GM12891 (cell line): ENCODE measurements around the gene COX6B2.

Experiments
- DNase-seq: peaks from one replicate; pipeline ENCODE4 v3.0.0; 2011; ENCODE audit warnings: low spot score; ENCODE audit not compliant: insufficient read length
- FAIRE-seq: peaks from 2 replicates; lab custom pipeline; 2011; peaks lifted over from hg19 to GRCh38; lab: Jason Lieb, UNC
- PAX5 ChIP-seq: IDR thresholded peaks from 2 replicates; pipeline ENCODE4 v1.6.1; 2011; ENCODE audit warnings: low read length, moderate library complexity, mild to moderate bottlenecking; ENCODE audit not compliant: insufficient read depth, severe bottlenecking
- POLR2A ChIP-seq: IDR thresholded peaks from 2 replicates; pipeline ENCODE4 v1.6.1; 2011; ENCODE audit warnings: low read depth, low read length, control low read depth
- POLR2AphosphoS5 ChIP-seq: IDR thresholded peaks from 2 replicates; pipeline ENCODE4 v1.6.1; 2011; ENCODE audit warnings: low read depth, low read length, control low read depth
- POU2F2 ChIP-seq: IDR thresholded peaks from 2 replicates; pipeline ENCODE4 v1.6.1; 2011; ENCODE audit warnings: low read depth, mild to moderate bottlenecking, control low read depth, low read length, moderate library complexity
- SPI1 ChIP-seq: IDR thresholded peaks from 2 replicates; pipeline ENCODE4 v1.6.1; 2011; ENCODE audit warnings: low read depth, low read length, control low read depth
- TAF1 ChIP-seq: IDR thresholded peaks from 2 replicates; pipeline ENCODE4 v1.6.1; 2011; ENCODE audit warnings: low read depth, low read length, control low read depth

The COX6B2 gene

GRCh38 chr19:55311797-55312196, 42.7 kb downstream of the COX6B2 start:
- TF ChIP-seq POLR2AphosphoS5 (no peak), POU2F2 (no peak), SPI1 (no peak), TAF1 (no peak), POLR2A (no peak)
- FAIRE-seq (no peak), DNase-seq (no peak)

DNA sequence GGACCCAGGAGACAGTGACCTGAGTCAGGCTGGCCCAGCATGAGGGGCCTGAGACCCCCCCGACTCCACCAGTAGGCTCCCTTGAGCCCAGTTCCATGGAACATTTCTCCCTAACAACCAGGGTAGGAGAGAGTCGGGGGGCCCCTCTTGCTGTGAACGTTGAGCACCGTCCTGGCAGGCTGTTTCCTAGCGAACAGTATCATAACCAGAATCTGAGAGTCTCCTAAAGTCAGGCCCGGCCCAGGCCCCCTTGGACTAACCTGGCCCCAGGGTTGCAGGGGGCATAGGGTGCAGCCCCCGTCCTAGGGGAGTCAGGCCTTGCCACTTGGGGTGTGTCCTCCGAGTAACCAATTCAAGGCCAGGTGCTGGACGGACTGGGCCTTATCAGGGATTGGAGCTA, 43.1 kb downstream of the COX6B2 start:
- no peak for FAIRE-seq
- TF ChIP-seq TAF1 (no peak), POLR2AphosphoS5 (no peak), POU2F2 (no peak), POLR2A (no peak), PAX5 (no peak), SPI1 (no peak)

DNA sequence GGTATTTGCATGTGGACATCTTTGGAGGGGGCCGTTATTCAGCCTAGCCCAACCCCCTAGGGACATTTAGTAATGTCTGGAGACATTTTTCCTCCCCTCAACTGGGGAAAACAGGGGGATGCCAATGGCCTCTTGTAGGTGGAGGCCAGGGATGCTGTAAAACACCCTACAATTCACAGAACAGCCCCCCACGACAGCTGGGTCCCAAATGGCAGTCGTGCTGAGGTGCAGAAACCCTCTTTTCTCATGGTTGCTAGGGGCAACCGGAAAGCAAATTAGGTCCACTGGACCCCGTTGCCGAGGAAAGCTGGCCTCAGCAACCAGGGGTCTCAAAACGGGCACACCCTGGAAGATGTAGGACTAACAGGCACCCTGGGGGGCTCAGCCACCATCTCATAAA, 44.0 kb downstream of the COX6B2 start:
- FAIRE-seq (no peak), DNase-seq (no peak)
- TF ChIP-seq POLR2A (no peak), PAX5 (no peak), POLR2AphosphoS5 (no peak)

More for the DNA sequence above, 43.1 kb downstream of the COX6B2 start:
- no peak for DNase-seq

DNA sequence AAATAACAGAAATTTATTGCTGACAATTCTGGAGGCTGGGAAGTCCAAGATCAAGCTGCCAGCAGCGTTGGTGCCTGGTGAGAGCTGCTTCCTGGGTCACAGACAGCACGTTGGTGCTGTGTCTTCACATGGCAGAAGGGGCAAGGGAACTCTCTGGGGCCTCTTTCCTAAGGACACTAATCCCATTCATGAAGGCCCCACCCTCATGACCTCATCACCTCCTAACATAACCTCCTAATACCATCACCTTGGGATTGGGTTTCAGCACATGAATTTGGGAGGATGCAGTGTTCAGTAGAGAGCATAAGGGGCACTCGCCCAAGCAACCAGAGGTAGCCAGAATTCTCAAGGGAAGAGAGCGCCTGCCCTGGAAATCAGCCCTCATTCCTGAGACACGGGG, 45.1 kb downstream of the COX6B2 start:
- no peak for FAIRE-seq
- no peak for DNase-seq
- TF ChIP-seq TAF1, result no peak
- TF ChIP-seq PAX5, result no peak
- no peak for TF ChIP-seq POLR2AphosphoS5
- TF ChIP-seq POLR2A, result no peak
- no peak for TF ChIP-seq SPI1
- no peak for TF ChIP-seq POU2F2

- peak; percentile 63 for FAIRE-seq
- TF ChIP-seq PAX5 (no peak), POLR2A (no peak), POU2F2 (no peak), SPI1 (no peak), POLR2AphosphoS5 (no peak), TAF1 (no peak)
These were observed 46.2 kb downstream of the COX6B2 start for GRCh38 chr19:55308281-55308680.

DNA sequence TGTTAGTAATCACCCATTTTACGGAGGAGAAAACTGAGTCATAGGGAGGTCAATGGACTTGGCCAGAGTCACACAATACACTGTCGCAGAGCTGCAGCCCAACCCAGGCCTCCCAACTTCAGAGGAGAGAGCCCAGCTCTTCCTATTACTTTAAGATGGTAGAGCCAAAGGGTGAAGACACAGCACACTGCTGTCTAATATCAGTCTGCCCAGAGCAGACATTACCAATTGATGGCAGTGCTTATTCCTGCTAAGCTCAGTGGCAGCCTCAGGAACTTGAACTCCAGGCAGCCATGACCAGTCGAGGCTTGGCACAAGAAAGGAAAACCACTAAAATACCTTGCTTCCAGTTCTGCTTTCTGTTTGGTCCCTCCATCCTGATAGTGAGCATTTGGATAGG, 47.8 kb downstream of the COX6B2 start:
- FAIRE-seq (no peak), DNase-seq (no peak)
- no peak for TF ChIP-seq SPI1
- TF ChIP-seq POLR2AphosphoS5, result no peak
- TF ChIP-seq PAX5, result no peak
- TF ChIP-seq TAF1, result no peak
- no peak for TF ChIP-seq POU2F2
- no peak for TF ChIP-seq POLR2A

More at GRCh38 chr19:55308281-55308680, 46.2 kb downstream of the COX6B2 start:
- DNase-seq, result no peak

GRCh38 chr19:55305983-55306562, 48.4 kb downstream of the COX6B2 start:
- TF ChIP-seq SPI1 (no peak), POLR2AphosphoS5 (no peak), TAF1 (no peak), POLR2A (no peak), PAX5 (no peak)
- FAIRE-seq, result no peak
- no peak for DNase-seq

DNA sequence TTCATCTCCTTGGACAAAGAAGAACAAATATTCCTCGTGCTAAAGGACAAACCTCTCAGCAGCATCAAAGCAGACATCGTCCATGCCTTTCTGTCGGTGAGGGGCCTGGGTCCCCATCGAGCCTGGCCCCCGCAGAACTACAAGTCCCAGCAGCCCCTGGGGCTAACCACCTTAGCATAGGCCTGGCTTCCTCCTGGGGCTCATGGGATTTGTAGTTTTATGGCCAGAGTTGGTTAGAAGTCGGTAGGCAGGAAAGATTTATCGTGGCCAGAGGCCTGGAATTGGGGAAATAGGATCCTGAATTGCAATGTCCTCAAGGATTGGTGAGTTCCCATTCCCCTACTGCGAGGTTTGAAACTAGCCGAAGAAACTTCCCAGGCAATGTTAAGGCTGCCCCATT, 49.0 kb downstream of the COX6B2 start:
- no peak for TF ChIP-seq TAF1
- TF ChIP-seq POLR2AphosphoS5, result no peak
- TF ChIP-seq POLR2A, result no peak
- no peak for TF ChIP-seq SPI1
- TF ChIP-seq POU2F2, result no peak
- DNase-seq, result peak; percentile 59
- FAIRE-seq, result no peak

DNA sequence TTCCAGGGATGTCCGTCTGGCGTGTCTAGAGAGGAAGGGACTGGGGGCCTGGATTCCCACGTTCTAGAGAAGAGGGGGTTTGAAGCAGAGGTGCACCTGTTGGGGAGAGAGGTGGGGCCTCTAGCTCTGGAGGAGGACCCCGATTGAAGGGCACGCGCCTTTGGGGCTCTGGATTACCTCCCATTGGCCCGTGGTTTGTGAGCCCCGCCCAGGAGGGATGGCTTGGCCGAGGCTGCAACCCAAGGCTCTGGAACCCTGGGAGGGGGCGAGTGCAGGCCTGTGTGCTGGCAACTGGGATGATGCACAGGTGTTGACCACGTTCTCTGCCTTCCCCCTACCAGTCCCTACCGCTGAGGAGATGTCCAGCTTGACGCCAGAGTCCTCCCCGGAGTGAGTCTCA, 49.5 kb downstream of the COX6B2 start:
- FAIRE-seq (no peak), DNase-seq (no peak)
- TF ChIP-seq POU2F2 (no peak), SPI1 (no peak)

- DNase-seq (no peak), FAIRE-seq (no peak)
- no peak for TF ChIP-seq POLR2A
- TF ChIP-seq SPI1, result no peak
- TF ChIP-seq POU2F2, result no peak
- TF ChIP-seq TAF1, result no peak
- no peak for TF ChIP-seq POLR2AphosphoS5
- TF ChIP-seq PAX5, result no peak
These were observed 50.1 kb downstream of the COX6B2 start for GRCh38 chr19:55304279-55304978.
